Upper lobe of left lung (tissue), 6 donors: ENCODE data around the gene RNF13. TPM values are rescaled to one million over a fixed set of nuclear protein-coding genes. Genes with fewer than 3 reads are reported as not detected.
A peak's percentile ranks its signal among the peaks of the same experiment; 100 is the strongest.

Source experiments
- ATAC-seq, 2 donors: fragments of 200-7000 bp; cut with Tn5 transposase; one replicate each; pipeline ENCODE4 v1.9.1; 2022; ENCODE audit warnings: mild to moderate bottlenecking in 2 of 2, moderate library complexity in 2 of 2; ENCODE audit not compliant: low FRiP score in 2 of 2
- DNase-seq, 2 donors: peaks; one replicate each; pipeline ENCODE4 v3.0.0-alpha.2; 2019 to 2020
- H3K27ac ChIP-seq, 4 donors: fragments of 200-600 bp; sonication (generic); one replicate each; pipeline ENCODE4 v1.5.1; 2016 to 2019
- H3K27me3 ChIP-seq, 4 donors: fragments of 200-600 bp; sonication (generic); one replicate each; pipeline ENCODE4 v1.5.1; 2017 to 2019
- H3K36me3 ChIP-seq, 4 donors: fragments of 200-600 bp; sonication (generic); one replicate each; pipeline ENCODE4 v1.5.1; 2016 to 2019
- H3K4me1 ChIP-seq, 4 donors: fragments of 200-600 bp; sonication (generic); one replicate each; pipeline ENCODE4 v1.5.1; 2018 to 2019
- H3K4me3 ChIP-seq, 4 donors: fragments of 200-600 bp; sonication (generic); one replicate each; pipeline ENCODE4 v1.5.1; 2017 to 2019; ENCODE audit warnings: mild to moderate bottlenecking in 2 of 4, moderate library complexity in 1 of 4
- H3K9me3 ChIP-seq, 4 donors: fragments of 200-600 bp; sonication (generic); one replicate each; pipeline ENCODE4 v1.5.1; 2018 to 2019
- EP300 ChIP-seq, 4 donors: sonication (generic); formaldehyde crosslinking; IDR thresholded peaks; one replicate each; pipeline ENCODE4 v1.5.1; 2017; ENCODE audit warnings: antibody characterized with exemption in 4 of 4, control low read depth in 2 of 4
- POLR2A ChIP-seq, 4 donors: fragments of 450-650 bp; IDR thresholded peaks; one replicate each; pipeline ENCODE4 v1.5.1; 2016 to 2017; ENCODE audit warnings: antibody characterized with exemption in 4 of 4, mild to moderate bottlenecking in 2 of 4
- POLR2AphosphoS5 ChIP-seq, 2 donors: sonication (generic); formaldehyde crosslinking; IDR thresholded peaks; one replicate each; pipeline ENCODE4 v1.5.1; 2017; ENCODE audit warnings: antibody characterized with exemption in 2 of 2
- WGBS, 2 donors: methylation state at CpG; one replicate each; pipeline ENCODE4 v1.1.5; 2017 to 2018; 5-methylcytosine and 5-hydroxymethylcytosine counted together
- total RNA-seq, 6 donors: library from RNA; depleted of rRNA in 4 of 6; stranded (reverse); fragments of >200 nt in 4 of 6; gene quantifications; one replicate each; pipeline versions ENCODE4 v1.1.0 to v1.2.1, GENCODE V29; 2016 to 2021
- TF ChIP-seq, protein P1 (sequence below), 6 experiments: fragments of 450-650 bp in 4 of 6; fragments of 200-600 bp in 2 of 6; sonication (generic) in 2 of 6; IDR thresholded peaks; one replicate each; pipeline ENCODE4 v1.5.1; 2016 to 2019; ENCODE audit warnings: antibody characterized with exemption in 6 of 6
- donor health status: DM: no; HTN: no; CAD: no; lungs with moderate emphysema.
- donor health status: DM: no; HTN: yes; CAD: no; lungs with severe emphysema.

The RNF13 gene
- total RNA-seq, 6 donors from 2014 or later = 50.2 to 136 (median 101) TPM

DNA sequence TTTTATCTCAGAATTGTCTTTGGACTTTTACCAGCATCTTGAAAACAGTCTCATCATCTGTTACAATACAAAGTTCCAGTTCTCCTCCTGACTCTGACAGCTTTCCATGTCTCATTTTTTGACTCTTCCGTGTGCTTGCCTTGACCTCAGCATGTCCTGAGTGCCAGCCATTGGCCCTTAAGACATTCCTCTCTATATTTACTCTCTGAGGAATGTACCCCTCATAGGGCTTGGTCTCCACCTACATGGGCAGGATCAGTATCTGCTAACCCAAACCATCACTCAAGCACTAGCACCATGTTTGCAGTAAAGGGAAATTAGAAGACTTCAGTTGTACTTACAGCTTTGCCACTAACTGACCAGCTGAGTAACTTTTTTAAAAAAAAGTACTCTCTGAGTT is 36.8 kb upstream of the RNF13 start:
- no peaks in the 10 kb centered on the region for H3K9me3 ChIP-seq
- ATAC-seq = no peak
- no peak overlapping the region for H3K27ac ChIP-seq
- no peaks in the 10 kb centered on the region for H3K4me1 ChIP-seq
- TF ChIP-seq, protein P1, sequence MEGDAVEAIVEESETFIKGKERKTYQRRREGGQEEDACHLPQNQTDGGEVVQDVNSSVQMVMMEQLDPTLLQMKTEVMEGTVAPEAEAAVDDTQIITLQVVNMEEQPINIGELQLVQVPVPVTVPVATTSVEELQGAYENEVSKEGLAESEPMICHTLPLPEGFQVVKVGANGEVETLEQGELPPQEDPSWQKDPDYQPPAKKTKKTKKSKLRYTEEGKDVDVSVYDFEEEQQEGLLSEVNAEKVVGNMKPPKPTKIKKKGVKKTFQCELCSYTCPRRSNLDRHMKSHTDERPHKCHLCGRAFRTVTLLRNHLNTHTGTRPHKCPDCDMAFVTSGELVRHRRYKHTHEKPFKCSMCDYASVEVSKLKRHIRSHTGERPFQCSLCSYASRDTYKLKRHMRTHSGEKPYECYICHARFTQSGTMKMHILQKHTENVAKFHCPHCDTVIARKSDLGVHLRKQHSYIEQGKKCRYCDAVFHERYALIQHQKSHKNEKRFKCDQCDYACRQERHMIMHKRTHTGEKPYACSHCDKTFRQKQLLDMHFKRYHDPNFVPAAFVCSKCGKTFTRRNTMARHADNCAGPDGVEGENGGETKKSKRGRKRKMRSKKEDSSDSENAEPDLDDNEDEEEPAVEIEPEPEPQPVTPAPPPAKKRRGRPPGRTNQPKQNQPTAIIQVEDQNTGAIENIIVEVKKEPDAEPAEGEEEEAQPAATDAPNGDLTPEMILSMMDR (IDR thresholded peaks at IDR 0.05) = no peak
- no peak for TF ChIP-seq EP300 (IDR thresholded peaks at IDR 0.05)
- TF ChIP-seq POLR2A (IDR thresholded peaks at IDR 0.05) = no peak
- no peaks in the 10 kb centered on the region for H3K36me3 ChIP-seq
- no peak overlapping the region for H3K4me3 ChIP-seq
- H3K27me3 ChIP-seq = no peaks in the 10 kb centered on the region
- WGBS, 2 donors = 67 to 81% methylated on average over 1 of the region's 1 CpG
- DNase-seq = no peak

DNA sequence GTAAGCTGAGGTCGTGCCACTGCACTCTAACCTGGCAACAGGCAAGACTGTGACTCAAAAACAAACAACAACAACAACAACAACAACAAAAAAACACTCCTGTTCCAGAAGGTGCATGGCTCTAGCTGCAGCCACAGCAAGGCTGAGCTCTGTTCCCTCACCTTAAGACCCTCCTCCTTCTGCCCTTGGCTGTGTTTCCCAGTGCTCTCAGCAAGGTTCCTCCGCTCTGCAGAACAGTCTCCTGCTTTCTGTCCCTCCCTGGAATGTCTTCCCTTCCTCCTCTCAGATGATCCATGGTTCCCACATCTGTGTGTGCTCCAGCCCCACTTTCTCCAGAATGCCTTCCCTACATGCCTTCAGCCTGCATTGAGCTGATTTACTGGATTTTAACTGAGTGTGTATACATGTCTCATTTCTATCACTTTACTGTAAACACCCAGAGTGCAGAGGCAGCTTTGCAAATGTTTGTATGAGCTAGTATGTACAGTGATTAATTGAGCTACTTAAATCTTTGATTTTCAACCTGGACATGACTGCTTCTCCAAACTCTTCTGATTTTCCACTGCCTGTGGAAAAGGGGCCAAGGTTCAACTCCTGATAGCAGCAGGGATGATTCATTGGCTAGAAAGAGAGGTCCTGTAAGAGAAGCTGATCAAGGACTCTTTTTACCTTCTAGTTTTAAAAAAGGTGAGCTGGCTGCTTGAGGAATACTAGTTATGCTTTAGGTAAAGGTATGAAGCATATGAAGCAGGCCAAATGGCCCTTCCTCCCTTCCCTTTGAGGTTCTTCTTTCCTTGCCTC is 35.4 kb upstream of the RNF13 start:
- Histone ChIP-seq H3K9me3 (no peaks in the 10 kb centered on the region), H3K27ac (no peak overlapping the region), H3K36me3 (no peaks in the 10 kb centered on the region), H3K27me3 (no peaks in the 10 kb centered on the region), H3K4me3 (no peak overlapping the region), H3K4me1 (peaks cover 0 to 3% (median 0%) of the 10 kb centered on the region in 4 donors)
- DNase-seq = no peak
- TF ChIP-seq, protein P1 (IDR thresholded peaks at IDR 0.05) = no peak
- peak in 1 of 2 donors; percentile 9 for ATAC-seq
- 89 to 97% methylated on average over 2 of the region's 2 CpGs for WGBS, 2 donors

- H3K9me3 ChIP-seq = no peaks in the 10 kb centered on the region
- peaks cover 0 to 6% (median 1%) of the 10 kb centered on the region in 4 donors for H3K4me1 ChIP-seq
- 67% methylated on average over 4 of the region's 4 CpGs for WGBS, 2 donors
- no peak overlapping the region for H3K4me3 ChIP-seq
- ATAC-seq (peak in 1 of 2 donors; percentile 66), DNase-seq (no peak)
- no peaks in the 10 kb centered on the region for H3K27me3 ChIP-seq
- H3K27ac ChIP-seq = peak overlapping the region in 3 of 4 donors; percentile 35 to 43 (median 38)
- no peaks in the 10 kb centered on the region for H3K36me3 ChIP-seq
- TF ChIP-seq POLR2A (IDR thresholded peaks at IDR 0.05) (no peak), EP300 (IDR thresholded peaks at IDR 0.05) (no peak), POLR2AphosphoS5 (IDR thresholded peaks at IDR 0.05) (no peak)
- TF ChIP-seq, protein P1 (IDR thresholded peaks at IDR 0.05) = no peak
Measured at GRCh38 chr3:149781211-149781610, 31.8 kb upstream of the RNF13 start.

- 87 to 91% methylated on average over 3 of the region's 3 CpGs for WGBS, 2 donors
- Histone ChIP-seq H3K36me3 (no peaks in the 10 kb centered on the region), H3K4me1 (peaks cover 0 to 6% (median 1%) of the 10 kb centered on the region in 4 donors), H3K9me3 (no peaks in the 10 kb centered on the region), H3K27me3 (no peaks in the 10 kb centered on the region), H3K4me3 (no peak overlapping the region), H3K27ac (peak overlapping the region in 2 of 4 donors; percentile 38 to 43)
- no peak for TF ChIP-seq EP300 (IDR thresholded peaks at IDR 0.05)
- TF ChIP-seq POLR2AphosphoS5 (IDR thresholded peaks at IDR 0.05) = no peak
- TF ChIP-seq, protein P1 (IDR thresholded peaks at IDR 0.05) = no peak
- TF ChIP-seq POLR2A (IDR thresholded peaks at IDR 0.05) = no peak
- ATAC-seq (no peak), DNase-seq (no peak)
Measured at GRCh38 chr3:149781741-149782140, 31.3 kb upstream of the RNF13 start.

DNA sequence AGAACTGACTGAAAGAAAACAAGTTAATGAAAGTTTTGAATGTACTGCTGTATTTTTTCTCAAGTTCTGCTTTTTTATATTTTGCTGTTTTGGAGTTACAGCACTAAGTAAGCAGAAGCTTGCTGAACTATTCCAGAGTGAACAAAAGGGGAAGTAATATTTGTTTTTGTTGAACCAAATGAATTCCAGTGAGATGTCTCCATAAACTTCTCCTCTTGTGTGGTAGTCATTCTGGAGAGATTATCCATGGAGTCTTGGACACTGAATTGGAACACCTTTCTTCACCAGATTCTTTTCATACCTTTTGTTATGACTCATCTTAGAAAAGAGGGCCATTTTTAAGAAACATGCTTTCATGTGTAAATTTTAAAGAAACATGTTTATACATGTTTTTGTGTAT is 29.4 kb upstream of the RNF13 start:
- H3K4me3 ChIP-seq = no peak overlapping the region
- ATAC-seq (peak in 1 of 2 donors; percentile 73), DNase-seq (no peak)
- H3K36me3 ChIP-seq = no peaks in the 10 kb centered on the region
- TF ChIP-seq POLR2A (IDR thresholded peaks at IDR 0.05) (no peak), POLR2AphosphoS5 (IDR thresholded peaks at IDR 0.05) (no peak), EP300 (IDR thresholded peaks at IDR 0.05) (no peak)
- TF ChIP-seq, protein P1 (IDR thresholded peaks at IDR 0.05) = no peak
- H3K4me1 ChIP-seq = peaks cover 0 to 6% (median 1%) of the 10 kb centered on the region in 4 donors
- H3K27me3 ChIP-seq = no peaks in the 10 kb centered on the region
- H3K27ac ChIP-seq = peak overlapping the region in 1 of 4 donors; percentile 53
- H3K9me3 ChIP-seq = no peaks in the 10 kb centered on the region
